HG02840 (cell line): ENCODE data around the gene MXD4.

Source experiments
- ATAC-seq: cut with Tn5 transposase; IDR thresholded peaks from one replicate; pipeline ENCODE4 v1.9.1; 2021; ENCODE audit warnings: mild to moderate bottlenecking, moderate library complexity, moderate number of reproducible peaks; ENCODE audit not compliant: unreplicated experiment, low FRiP score

MXD4 gene

GRCh38 chr4:2265113-2266110, 3.5 kb upstream of the MXD4 start:
- no peak for ATAC-seq

GRCh38 chr4:2264481-2265041, 2.7 kb upstream of the MXD4 start:
- no peak for ATAC-seq

GRCh38 chr4:2263926-2264321, 2.0 kb upstream of the MXD4 start:
- no peak for ATAC-seq

- no peak for ATAC-seq
These were observed 988 bp upstream of the MXD4 start for GRCh38 chr4:2262944-2263250.

GRCh38 chr4:2262145-2262943, 435 bp upstream of the MXD4 start:
- ATAC-seq = peak; percentile 93

- ATAC-seq = no peak
These were observed 628 bp downstream of the MXD4 start for GRCh38 chr4:2261110-2261852.

- no peak for ATAC-seq
These were observed 1.4 kb downstream of the MXD4 start for GRCh38 chr4:2260344-2261109.

- ATAC-seq = no peak
These were observed 2.2 kb downstream of the MXD4 start for GRCh38 chr4:2259541-2260343.

- ATAC-seq = no peak
These were observed 2.8 kb downstream of the MXD4 start for GRCh38 chr4:2259036-2259540.

- no peak for ATAC-seq
These were observed 3.5 kb downstream of the MXD4 start for GRCh38 chr4:2258091-2259035.

GRCh38 chr4:2257361-2258081, 4.4 kb downstream of the MXD4 start:
- no peak for ATAC-seq

- ATAC-seq = no peak
These were observed 5.1 kb downstream of the MXD4 start for GRCh38 chr4:2256781-2257191.

- no peak for ATAC-seq
These were observed 5.7 kb downstream of the MXD4 start for GRCh38 chr4:2256156-2256731.

- ATAC-seq = no peak
These were observed 6.3 kb downstream of the MXD4 start for GRCh38 chr4:2255501-2256155.

- ATAC-seq = no peak
These were observed 7.0 kb downstream of the MXD4 start for GRCh38 chr4:2254665-2255500.
